GM21576 (cell line): Measurements from ENCODE around the gene PPP2R2B.
A peak's percentile ranks its signal among the peaks of the same experiment; 100 is the strongest.
"Not testable (repeated sequence)": the region's sequence is repeated elsewhere in the genome, so short reads cannot be mapped to it uniquely, and the experiment has no call there.

Experiments used
- ATAC-seq: cut with Tn5 transposase; IDR thresholded peaks from one replicate; pipeline ENCODE4 v1.9.1; 2021; ENCODE audit warnings: mild to moderate bottlenecking, moderate library complexity; ENCODE audit not compliant: unreplicated experiment

PPP2R2B gene

GRCh38 chr5:146751781-146752401 lies 126.7 kb downstream of the PPP2R2B start:
- ATAC-seq, result peak; percentile 98

DNA sequence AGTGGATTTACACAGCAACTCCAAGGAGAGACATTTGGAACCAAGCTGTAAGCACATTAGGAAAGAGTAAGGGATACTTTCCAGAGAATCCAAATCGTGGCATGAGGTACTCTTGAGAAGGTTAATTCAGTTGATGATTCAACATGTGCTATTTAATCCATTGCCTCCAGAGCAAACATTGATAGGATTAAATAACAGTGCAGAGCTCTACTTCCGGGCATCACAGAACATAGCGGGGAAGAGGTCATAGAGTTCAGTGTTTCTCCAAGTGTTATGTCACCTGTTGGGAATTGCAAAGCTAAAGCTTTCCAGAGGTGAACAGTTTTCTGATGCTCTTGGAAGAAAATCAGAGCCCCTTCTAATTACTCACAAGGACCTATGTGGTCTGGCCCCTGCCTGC lies 127.5 kb downstream of the PPP2R2B start:
- no peak for ATAC-seq

DNA sequence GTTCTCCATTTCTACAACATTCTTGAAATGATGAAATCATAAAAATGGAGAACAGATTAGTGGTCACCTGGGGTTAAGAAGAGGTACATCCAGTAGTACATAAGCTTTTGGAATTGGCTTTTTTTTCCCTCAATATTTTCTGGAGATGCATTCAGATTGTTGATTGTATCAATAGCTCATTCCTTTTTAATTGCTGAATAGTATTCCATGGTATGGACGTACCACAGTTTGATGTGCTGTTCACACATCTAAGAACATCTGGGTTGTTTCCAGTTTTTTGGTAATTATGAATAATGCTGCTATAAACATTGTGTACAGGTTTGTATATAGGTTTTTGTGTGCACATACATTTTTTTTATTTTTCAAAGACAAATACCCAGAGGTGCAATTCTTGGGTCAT lies 130.0 kb downstream of the PPP2R2B start:
- no peak for ATAC-seq

- no peak for ATAC-seq
Measured at GRCh38 chr5:146745931-146746577, 132.5 kb downstream of the PPP2R2B start.

GRCh38 chr5:146744068-146744745 lies 134.3 kb downstream of the PPP2R2B start:
- ATAC-seq, result no peak

DNA sequence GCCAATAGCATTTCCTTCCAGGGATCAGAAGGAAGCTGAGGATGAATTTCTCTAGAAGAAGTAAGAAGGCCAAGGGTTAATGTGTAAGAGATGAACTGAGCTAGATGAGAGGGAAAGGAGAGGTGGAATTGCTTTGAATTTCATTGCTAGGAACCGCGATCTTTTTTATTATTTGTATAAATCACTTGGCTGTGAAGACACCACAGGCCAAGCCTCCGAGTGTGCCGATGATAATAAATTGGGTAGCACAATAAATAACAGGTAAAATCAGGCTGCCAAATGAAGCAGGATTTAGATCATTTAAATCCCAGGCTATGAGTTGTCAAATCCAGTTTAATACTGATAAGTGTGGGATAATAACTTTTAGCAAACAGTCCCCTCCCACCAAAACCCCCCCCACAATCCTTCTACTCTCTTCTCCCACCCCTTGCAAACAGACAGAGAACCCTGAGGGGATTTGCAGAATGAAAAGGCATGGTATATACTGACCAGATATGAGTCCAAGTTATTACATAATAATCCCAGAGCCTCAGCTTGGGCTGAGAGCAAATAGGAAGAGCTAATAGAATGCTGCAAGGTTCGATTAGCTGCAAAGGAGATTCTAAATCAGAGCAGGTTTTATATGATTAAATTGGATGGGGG lies 143.5 kb downstream of the PPP2R2B start:
- no peak for ATAC-seq

GRCh38 chr5:146732962-146733361 lies 145.6 kb downstream of the PPP2R2B start:
- no peak for ATAC-seq

DNA sequence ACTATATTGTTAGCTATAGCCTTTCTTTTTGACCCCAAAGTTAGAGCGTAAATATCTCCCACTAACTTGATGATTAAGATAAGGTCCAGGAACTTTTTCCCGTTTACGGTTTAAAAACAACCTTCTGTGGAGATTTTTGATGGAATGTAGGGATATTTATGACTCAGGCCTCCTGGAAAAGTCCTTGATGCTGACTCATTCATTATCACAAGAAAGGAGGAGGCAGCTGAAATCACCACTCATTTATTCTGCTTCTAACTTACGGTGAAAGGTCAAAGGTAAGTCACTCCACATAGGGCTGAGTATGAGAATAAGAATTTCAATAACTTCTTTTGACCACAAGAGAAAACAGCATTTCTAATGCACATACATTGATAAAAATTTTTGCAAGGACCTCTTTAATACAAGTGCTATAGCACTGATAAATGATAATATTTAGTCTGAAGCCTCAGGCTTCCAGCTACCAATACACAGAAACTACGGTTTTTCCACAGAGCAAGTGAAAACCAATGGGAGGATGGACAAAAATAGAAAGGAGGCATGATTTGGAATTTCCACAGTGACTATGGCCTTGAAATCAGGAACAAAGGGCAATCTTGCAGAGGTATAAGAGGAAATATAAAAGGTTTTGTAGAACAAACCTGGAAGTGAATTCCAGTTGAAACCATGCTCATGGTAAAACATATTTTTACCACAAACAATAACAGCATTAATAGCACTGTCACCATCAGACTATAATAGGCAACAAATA lies 146.5 kb downstream of the PPP2R2B start:
- no peak for ATAC-seq

DNA sequence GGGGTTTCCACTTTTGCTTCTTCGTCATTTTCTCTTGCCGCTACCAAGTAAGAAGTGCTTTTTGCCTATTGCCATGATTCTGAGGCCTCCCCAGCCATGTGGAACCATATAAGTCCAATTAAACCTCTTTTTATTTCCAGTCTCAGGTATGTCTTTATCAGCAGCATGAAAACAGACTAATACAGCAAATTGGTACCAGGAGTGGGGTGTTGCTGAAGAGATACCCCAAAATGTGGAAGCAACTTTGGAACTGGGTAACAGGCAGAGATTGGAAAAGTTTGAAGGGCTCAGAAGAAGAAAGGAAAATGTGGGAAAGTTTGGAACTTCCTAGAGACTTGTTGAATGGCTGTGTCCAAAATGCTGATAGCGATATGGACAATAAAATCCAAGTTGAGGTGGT lies 149.8 kb downstream of the PPP2R2B start:
- not testable (repeated sequence) for ATAC-seq

DNA sequence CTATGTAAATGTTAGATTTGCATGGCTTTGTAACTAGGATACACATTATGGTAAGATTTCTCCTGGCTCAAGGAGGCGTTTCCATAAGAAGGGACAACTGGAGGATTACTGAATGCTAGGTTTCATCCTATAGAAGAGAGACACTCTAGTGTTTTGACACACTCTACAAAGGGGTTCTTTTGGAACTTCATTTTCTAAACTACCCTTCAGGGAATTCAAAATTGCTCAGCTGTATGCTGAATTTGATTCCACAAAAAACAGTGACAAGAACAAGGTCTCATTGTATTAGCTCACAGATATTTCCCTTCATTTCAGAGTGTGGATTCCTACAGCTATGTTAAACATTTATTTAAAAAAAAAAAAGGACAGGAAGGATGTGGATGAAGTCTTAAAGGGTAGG lies 151.7 kb downstream of the PPP2R2B start:
- no peak for ATAC-seq

DNA sequence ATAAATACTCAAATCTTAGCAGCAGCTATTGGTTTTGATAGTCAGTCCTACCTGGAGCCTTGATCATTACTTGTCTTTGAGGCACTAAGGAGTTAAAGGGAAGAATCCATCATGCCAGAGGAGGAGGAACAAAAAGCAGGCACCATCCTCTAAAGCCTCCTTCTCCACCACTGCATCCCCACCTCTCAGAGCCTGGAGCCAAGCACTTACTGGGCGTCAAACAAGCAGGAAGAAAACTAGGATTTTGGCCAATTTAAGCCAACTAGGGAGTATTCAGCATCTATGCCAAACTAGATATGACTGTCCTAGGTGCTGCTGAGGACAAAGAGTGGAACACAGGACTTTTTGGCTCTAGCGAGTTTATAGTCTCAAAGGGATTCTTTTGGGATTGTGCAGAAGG lies 152.5 kb downstream of the PPP2R2B start:
- no peak for ATAC-seq

DNA sequence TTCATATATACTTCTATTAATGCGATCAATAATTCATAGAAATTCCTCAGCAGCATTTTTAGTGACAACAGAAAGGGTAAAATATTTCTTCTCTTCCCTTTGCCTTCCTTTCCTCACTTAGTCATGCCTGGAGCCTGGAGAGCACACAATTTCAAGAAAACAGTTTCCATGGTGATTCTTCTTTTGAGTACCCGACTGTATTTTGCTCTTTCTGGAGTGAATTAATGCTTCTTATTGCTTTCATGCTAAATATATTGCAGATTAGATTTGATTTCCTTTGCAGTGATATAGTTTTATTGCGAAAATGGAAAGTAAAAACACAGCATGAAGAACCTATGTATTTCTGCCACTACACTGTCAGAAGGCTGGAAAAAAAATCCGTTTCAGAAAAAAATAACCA lies 153.5 kb downstream of the PPP2R2B start:
- ATAC-seq, result no peak

- ATAC-seq, result no peak
Measured at GRCh38 chr5:146722361-146722779, 156.2 kb downstream of the PPP2R2B start.

- no peak for ATAC-seq
Measured at GRCh38 chr5:146721073-146721815, 157.3 kb downstream of the PPP2R2B start.

DNA sequence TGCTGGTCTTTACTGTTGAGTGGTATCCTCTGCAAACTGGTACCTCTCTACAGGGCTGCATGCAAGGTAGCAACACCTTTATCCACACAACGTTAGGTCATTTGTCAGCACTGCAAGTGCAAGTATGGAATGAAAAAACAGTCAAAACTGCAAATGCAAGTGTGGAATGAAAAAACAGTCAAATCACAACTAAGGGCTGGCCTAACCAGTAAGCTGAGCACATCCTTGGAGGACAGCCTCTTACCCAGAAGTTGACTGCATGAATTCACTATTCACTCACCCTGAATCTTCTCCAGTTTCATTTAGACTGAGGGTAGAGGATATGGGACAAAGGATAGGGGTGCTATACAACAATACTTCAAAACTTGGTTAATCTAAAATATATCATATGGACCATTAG lies 158.4 kb downstream of the PPP2R2B start:
- no peak for ATAC-seq

- ATAC-seq, result no peak
Measured at GRCh38 chr5:146719179-146719578, 159.4 kb downstream of the PPP2R2B start.

DNA sequence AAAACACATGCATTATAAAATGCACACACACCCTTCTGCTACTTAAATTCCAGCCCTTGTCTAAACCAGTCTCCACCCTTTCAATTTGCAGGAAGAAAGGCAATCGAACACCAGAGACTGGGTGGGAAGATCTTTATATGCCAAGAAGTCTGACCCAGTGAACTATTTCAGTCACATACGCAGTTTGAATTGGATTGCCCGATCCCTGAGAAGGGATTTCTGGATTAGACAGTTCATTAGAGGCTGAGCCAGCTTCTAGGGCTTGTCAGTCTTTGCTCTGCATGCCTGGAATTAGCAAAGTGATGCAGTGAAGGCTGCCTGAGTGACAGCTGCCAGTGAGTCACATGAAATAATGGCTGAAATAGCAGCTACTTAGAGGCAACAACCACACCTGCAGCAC lies 159.9 kb downstream of the PPP2R2B start:
- no peak for ATAC-seq

DNA sequence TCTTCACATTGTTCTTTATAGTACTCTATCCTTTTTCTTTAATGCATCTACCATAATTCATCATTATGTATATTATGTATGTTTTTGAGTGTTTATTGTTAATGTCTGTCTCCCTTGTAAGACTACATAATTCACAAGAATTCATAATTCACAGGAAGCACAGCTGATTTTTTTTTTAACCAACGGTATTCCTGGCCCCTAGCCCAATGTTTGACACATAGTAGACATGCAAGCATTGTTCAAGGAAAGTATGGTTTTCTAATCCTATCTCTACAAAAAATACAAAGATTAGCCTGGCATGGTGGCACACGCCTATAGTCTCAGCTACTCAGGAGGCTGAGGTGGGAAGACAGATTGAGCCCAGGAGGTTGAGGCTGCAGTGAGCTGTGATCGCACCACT lies 160.6 kb downstream of the PPP2R2B start:
- ATAC-seq, result no peak

DNA sequence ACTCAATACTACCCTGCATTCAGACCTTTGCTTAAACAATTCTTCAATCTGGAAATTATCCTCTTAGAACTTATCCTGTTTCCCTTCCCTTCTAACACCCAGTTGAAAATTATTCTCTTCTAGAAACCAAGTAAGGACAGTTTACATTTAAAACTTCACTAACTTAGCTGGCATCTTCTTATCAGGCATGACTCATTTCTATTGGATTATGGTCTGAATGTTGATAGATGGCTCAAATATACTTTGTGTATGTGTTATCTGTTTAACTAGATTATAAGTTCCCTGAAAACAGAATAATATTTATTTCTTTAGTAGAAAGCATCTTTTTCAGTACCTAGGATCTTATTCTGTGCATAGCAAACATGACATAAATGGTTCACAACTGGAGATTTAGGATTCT lies 161.9 kb downstream of the PPP2R2B start:
- ATAC-seq, result no peak

GRCh38 chr5:146710348-146710747 lies 168.2 kb downstream of the PPP2R2B start:
- ATAC-seq, result no peak
